ENCODE results near the gene SIRT2.

- TF ChIP-seq CTCF (tag by site-specific recombination; IDR thresholded peaks at IDR 0.05), result no peak
- TF ChIP-seq, protein P1, sequence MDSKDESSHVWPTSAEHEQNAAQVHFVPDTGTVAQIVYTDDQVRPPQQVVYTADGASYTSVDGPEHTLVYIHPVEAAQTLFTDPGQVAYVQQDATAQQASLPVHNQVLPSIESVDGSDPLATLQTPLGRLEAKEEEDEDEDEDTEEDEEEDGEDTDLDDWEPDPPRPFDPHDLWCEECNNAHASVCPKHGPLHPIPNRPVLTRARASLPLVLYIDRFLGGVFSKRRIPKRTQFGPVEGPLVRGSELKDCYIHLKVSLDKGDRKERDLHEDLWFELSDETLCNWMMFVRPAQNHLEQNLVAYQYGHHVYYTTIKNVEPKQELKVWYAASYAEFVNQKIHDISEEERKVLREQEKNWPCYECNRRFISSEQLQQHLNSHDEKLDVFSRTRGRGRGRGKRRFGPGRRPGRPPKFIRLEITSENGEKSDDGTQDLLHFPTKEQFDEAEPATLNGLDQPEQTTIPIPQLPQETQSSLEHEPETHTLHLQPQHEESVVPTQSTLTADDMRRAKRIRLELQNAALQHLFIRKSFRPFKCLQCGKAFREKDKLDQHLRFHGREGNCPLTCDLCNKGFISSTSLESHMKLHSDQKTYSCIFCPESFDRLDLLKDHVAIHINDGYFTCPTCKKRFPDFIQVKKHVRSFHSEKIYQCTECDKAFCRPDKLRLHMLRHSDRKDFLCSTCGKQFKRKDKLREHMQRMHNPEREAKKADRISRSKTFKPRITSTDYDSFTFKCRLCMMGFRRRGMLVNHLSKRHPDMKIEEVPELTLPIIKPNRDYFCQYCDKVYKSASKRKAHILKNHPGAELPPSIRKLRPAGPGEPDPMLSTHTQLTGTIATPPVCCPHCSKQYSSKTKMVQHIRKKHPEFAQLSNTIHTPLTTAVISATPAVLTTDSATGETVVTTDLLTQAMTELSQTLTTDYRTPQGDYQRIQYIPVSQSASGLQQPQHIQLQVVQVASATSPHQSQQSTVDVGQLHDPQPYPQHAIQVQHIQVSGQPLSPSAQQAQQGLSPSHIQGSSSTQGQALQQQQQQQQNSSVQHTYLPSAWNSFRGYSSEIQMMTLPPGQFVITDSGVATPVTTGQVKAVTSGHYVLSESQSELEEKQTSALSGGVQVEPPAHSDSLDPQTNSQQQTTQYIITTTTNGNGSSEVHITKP (tag by site-specific recombination; IDR thresholded peaks at IDR 0.05), result no peak
- TF ChIP-seq ZNF362 (tag by site-specific recombination; IDR thresholded peaks at IDR 0.05), result no peak
- no peak for TF ChIP-seq FEZF1 (tag by site-specific recombination; IDR thresholded peaks at IDR 0.05)
- TF ChIP-seq ZNF768 (tag by site-specific recombination; IDR thresholded peaks at IDR 0.05), result no peak
- no peak for TF ChIP-seq MZF1 (tag by site-specific recombination; IDR thresholded peaks at IDR 0.05; ENCODE audit: borderline replicate concordance)
- TF ChIP-seq ZNF701 (tag by site-specific recombination; IDR thresholded peaks at IDR 0.05), result no peak
- no peak for TF ChIP-seq ZNF549 (tag by site-specific recombination; IDR thresholded peaks at IDR 0.05)
- TF ChIP-seq ZNF146 (tag by site-specific recombination; IDR thresholded peaks at IDR 0.05), result no peak
- no peak for TF ChIP-seq BCL11B (tag by site-specific recombination; IDR thresholded peaks at IDR 0.05; ENCODE audit: low read depth)
- no peak for TF ChIP-seq KLF16 (tag by site-specific recombination; IDR thresholded peaks at IDR 0.05)
- no peak for TF ChIP-seq ZBTB44 (tag by site-specific recombination; IDR thresholded peaks at IDR 0.05)
These were observed 32.1 kb downstream of the SIRT2 start for GRCh38 chr19:38867171-38867780.
